ENCODE results near the gene PLCXD3.

The PLCXD3 gene

GRCh38 chr5:41459557-41459956 lies 50.8 kb downstream of the PLCXD3 start:
- TF ChIP-seq, protein P1, sequence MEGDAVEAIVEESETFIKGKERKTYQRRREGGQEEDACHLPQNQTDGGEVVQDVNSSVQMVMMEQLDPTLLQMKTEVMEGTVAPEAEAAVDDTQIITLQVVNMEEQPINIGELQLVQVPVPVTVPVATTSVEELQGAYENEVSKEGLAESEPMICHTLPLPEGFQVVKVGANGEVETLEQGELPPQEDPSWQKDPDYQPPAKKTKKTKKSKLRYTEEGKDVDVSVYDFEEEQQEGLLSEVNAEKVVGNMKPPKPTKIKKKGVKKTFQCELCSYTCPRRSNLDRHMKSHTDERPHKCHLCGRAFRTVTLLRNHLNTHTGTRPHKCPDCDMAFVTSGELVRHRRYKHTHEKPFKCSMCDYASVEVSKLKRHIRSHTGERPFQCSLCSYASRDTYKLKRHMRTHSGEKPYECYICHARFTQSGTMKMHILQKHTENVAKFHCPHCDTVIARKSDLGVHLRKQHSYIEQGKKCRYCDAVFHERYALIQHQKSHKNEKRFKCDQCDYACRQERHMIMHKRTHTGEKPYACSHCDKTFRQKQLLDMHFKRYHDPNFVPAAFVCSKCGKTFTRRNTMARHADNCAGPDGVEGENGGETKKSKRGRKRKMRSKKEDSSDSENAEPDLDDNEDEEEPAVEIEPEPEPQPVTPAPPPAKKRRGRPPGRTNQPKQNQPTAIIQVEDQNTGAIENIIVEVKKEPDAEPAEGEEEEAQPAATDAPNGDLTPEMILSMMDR (IDR thresholded peaks at IDR 0.05; ENCODE audit: low read depth, low read length, missing control alignments), result no peak
- DNase-seq (ENCODE audit: low read depth), result no peak
- H3K4me3 ChIP-seq (ENCODE audit: low read depth, low read length), result no peak overlapping the region

DNA sequence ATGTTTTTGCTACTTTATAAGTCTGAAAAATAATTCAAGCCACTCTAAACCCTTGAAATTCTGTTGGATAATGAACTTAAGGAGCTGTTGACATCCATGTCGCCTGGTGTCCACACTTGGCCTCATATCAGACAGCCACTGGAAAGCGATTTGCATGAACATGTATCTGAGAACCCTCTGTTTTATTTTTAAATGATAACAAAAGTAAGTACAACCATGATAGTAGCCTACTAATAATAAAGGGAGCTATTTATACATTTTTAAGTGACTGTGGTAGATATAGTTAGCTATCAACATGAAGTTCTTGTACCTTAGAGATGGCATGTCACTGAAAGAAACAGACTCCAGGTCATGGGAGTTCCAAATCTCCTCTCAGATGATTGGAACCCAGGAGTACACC lies 53.3 kb downstream of the PLCXD3 start:
- no peak for DNase-seq (ENCODE audit: low read depth)
- TF ChIP-seq, protein P1 (IDR thresholded peaks at IDR 0.05; ENCODE audit: low read depth, low read length, missing control alignments), result no peak
- H3K4me3 ChIP-seq (ENCODE audit: low read depth, low read length), result no peak overlapping the region

GRCh38 chr5:41452506-41452905 lies 57.9 kb downstream of the PLCXD3 start:
- H3K4me3 ChIP-seq (ENCODE audit: low read depth, low read length), result no peak overlapping the region
- TF ChIP-seq, protein P1 (IDR thresholded peaks at IDR 0.05; ENCODE audit: low read depth, low read length, missing control alignments), result no peak
- no peak for DNase-seq (ENCODE audit: low read depth)

DNA sequence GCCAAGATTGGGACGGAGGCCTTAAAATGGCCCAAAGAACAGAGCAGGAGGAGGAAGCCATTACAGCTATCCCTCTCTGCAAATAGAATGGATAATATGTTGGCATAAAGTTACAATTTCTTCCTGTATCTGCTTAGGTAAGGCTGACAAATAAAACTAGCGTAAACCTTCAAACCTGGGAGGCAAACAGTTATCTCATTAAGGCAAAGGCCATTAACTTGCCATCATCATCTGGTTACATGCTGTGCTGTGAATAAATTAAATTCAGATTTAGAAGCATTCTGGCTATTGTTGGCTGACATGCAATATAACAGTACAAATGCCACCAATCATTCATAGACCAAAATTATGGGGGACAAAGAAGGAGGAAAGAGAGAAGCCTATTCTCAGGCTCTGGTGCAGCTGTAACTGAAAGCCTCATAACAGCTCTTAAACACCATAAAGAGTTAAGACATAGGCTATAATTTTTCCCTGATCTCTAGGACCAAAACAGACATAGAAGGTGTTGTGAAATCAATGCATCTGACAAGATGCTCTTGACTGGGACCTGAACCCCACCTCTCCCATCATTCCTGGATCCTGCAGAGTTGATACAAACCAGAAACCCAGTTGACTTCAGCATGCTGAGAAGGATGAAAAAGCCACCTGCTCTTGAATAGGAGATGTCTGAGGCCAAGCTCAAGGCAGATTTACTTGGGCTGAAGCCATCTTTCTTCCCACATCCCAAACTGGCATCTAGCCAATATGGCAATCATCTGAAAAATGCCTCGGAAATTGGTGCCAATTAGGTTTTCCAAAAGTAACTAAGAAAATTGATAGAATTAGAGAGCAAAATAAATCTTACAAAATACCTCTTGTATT lies 62.5 kb downstream of the PLCXD3 start:
- H3K4me3 ChIP-seq (ENCODE audit: low read depth, low read length), result no peak overlapping the region
- TF ChIP-seq, protein P1 (IDR thresholded peaks at IDR 0.05; ENCODE audit: low read depth, low read length, missing control alignments), result no peak
- DNase-seq (ENCODE audit: low read depth), result no peak

- DNase-seq (ENCODE audit: low read depth), result no peak
- TF ChIP-seq, protein P1 (IDR thresholded peaks at IDR 0.05; ENCODE audit: low read depth, low read length, missing control alignments), result no peak
- no peak overlapping the region for H3K4me3 ChIP-seq (ENCODE audit: low read depth, low read length)
These were observed 64.4 kb downstream of the PLCXD3 start for GRCh38 chr5:41445937-41446563.

GRCh38 chr5:41435276-41435675 lies 75.1 kb downstream of the PLCXD3 start:
- TF ChIP-seq, protein P1 (IDR thresholded peaks at IDR 0.05; ENCODE audit: low read depth, low read length, missing control alignments), result no peak
- no peak for DNase-seq (ENCODE audit: low read depth)
- H3K4me3 ChIP-seq (ENCODE audit: low read depth, low read length), result no peak overlapping the region

Data from GM12864 (cell line).